Measurements from ENCODE around the gene TBC1D9B.

The TBC1D9B gene

DNA sequence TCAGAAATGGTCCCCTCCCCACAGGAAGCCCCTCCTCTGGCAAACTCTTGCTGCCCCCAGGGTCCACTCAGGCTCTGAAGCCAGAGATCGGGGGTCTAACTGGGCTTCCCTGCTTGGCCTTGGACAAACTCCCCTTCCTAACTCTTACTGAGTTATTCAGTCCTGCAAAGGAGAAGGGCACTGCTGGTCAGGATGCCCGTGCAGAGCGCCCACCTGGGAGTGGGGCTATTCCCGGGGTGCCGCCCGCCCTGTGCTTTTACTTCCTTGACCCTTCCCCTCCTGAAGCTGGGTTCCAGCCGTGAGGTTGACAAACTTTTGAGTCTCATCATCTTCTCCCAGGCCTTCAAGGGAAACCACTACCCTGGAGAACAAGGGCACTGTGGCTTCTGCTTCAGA lies 4.9 kb downstream of the TBC1D9B start:
- no peaks in the 10 kb centered on the region for H3K9me3 ChIP-seq
- no peak overlapping the region for H3K4me3 ChIP-seq (ENCODE audit: low read depth in 1 of 2, low read length in 1 of 2)
- peaks cover 58% of the 10 kb centered on the region for H3K36me3 ChIP-seq
- peaks cover 13% of the 10 kb centered on the region in 2 experiments for H3K4me1 ChIP-seq (ENCODE audit: control insufficient read depth in 1 of 2, insufficient read depth in 1 of 2, low read depth in 1 of 2, low read length in 1 of 2)
- no peak for TF ChIP-seq CTCF (IDR thresholded peaks at IDR 0.05)
- no peaks in the 10 kb centered on the region for H3K27me3 ChIP-seq
- H3K27ac ChIP-seq, result no peak overlapping the region

DNA sequence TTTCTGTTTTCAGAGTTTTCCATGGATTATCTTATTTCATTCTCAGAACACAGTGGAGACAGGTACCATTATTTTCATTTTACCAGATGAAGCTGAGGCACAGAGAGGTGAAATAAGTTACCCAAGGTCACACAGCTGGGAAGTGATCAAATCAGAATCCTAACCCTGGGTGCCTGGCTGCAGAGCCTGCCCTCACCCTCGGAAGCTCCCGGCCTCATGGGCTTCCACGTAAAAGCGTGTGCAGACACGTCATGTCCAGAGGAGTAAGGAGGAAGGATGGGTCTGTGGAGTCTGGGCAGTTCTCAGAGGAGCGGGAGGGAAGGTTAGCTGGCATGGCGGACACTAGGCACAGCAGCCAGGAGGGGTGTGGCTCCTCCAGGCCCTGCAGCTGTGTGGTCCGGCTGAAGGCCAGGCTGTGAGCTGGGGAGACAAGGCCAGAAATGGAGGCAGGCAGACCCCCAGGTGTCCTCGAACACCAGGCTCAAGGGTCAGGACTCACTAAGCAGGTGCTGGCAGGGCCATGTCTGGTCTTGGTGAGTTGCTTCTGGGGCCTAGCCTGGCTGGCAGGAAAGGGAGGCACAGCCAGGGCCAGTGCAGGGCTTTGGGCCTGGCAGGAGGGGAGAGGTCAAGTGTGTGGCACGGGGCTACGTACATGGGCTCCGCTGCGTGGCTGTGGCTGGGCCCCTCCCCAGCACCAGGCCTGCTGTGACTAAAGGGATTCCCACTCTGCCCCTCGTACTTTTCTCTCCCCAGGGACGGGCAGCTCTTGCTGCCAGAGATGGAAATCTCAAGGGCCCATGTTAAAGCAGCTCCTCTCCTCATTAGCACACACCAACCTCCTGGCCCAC lies 5.6 kb downstream of the TBC1D9B start:
- H3K36me3 ChIP-seq, result peaks cover 64% of the 10 kb centered on the region
- H3K27me3 ChIP-seq, result no peaks in the 10 kb centered on the region
- no peak for TF ChIP-seq CTCF (IDR thresholded peaks at IDR 0.05)
- H3K27ac ChIP-seq, result no peak overlapping the region
- no peaks in the 10 kb centered on the region for H3K9me3 ChIP-seq
- peaks cover 11 to 12% of the 10 kb centered on the region in 2 experiments for H3K4me1 ChIP-seq (ENCODE audit: control insufficient read depth in 1 of 2, insufficient read depth in 1 of 2, low read depth in 1 of 2, low read length in 1 of 2)
- no peak overlapping the region for H3K4me3 ChIP-seq (ENCODE audit: low read depth in 1 of 2, low read length in 1 of 2)

- Histone ChIP-seq H3K27ac (no peak overlapping the region), H3K4me1 (ENCODE audit: control insufficient read depth in 1 of 2, insufficient read depth in 1 of 2, low read depth in 1 of 2, low read length in 1 of 2) (peaks cover 4 to 5% of the 10 kb centered on the region in 2 experiments), H3K9me3 (no peaks in the 10 kb centered on the region), H3K27me3 (no peaks in the 10 kb centered on the region), H3K36me3 (peaks cover 71% of the 10 kb centered on the region), H3K4me3 (ENCODE audit: low read depth in 1 of 2, low read length in 1 of 2) (no peak overlapping the region)
- TF ChIP-seq CTCF (IDR thresholded peaks at IDR 0.05), result no peak
These were observed 6.2 kb downstream of the TBC1D9B start for GRCh38 chr5:179901462-179901861.

GRCh38 chr5:179900711-179901110 lies 7.0 kb downstream of the TBC1D9B start:
- Histone ChIP-seq H3K4me1 (ENCODE audit: control insufficient read depth in 1 of 2, insufficient read depth in 1 of 2, low read depth in 1 of 2, low read length in 1 of 2) (no peaks in the 10 kb centered on the region), H3K36me3 (peaks cover 79% of the 10 kb centered on the region), H3K4me3 (ENCODE audit: low read depth in 1 of 2, low read length in 1 of 2) (no peak overlapping the region), H3K27me3 (no peaks in the 10 kb centered on the region), H3K27ac (no peak overlapping the region), H3K9me3 (no peaks in the 10 kb centered on the region)
- TF ChIP-seq CTCF (IDR thresholded peaks at IDR 0.05), result no peak

- Histone ChIP-seq H3K4me3 (ENCODE audit: low read depth in 1 of 2, low read length in 1 of 2) (no peak overlapping the region), H3K9me3 (no peaks in the 10 kb centered on the region), H3K27me3 (no peaks in the 10 kb centered on the region), H3K4me1 (ENCODE audit: control insufficient read depth in 1 of 2, insufficient read depth in 1 of 2, low read depth in 1 of 2, low read length in 1 of 2) (no peaks in the 10 kb centered on the region), H3K36me3 (peaks cover 84% of the 10 kb centered on the region), H3K27ac (no peak overlapping the region)
- TF ChIP-seq CTCF (IDR thresholded peaks at IDR 0.05), result no peak
These were observed 7.5 kb downstream of the TBC1D9B start for GRCh38 chr5:179900206-179900605.

Data from neutrophil (primary cell).